GM20000 (cell line): ENCODE measurements around the gene FBXO8.

Experiments
- DNase-seq: peaks from one replicate; pipeline ENCODE4 v3.0.0; 2012; ENCODE audit warnings: low spot score
- TF ChIP-seq, protein P1 (sequence below): IDR thresholded peaks from 2 replicates; pipeline ENCODE4 v1.5.1; 2012; ENCODE audit warnings: mild to moderate bottlenecking, control low read depth; ENCODE audit errors: extremely low read depth, missing control alignments

FBXO8 gene

GRCh38 chr4:174193438-174194374 lies 89.8 kb downstream of the FBXO8 start:
- TF ChIP-seq, protein P1, sequence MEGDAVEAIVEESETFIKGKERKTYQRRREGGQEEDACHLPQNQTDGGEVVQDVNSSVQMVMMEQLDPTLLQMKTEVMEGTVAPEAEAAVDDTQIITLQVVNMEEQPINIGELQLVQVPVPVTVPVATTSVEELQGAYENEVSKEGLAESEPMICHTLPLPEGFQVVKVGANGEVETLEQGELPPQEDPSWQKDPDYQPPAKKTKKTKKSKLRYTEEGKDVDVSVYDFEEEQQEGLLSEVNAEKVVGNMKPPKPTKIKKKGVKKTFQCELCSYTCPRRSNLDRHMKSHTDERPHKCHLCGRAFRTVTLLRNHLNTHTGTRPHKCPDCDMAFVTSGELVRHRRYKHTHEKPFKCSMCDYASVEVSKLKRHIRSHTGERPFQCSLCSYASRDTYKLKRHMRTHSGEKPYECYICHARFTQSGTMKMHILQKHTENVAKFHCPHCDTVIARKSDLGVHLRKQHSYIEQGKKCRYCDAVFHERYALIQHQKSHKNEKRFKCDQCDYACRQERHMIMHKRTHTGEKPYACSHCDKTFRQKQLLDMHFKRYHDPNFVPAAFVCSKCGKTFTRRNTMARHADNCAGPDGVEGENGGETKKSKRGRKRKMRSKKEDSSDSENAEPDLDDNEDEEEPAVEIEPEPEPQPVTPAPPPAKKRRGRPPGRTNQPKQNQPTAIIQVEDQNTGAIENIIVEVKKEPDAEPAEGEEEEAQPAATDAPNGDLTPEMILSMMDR, result no peak
- DNase-seq, result no peak

DNA sequence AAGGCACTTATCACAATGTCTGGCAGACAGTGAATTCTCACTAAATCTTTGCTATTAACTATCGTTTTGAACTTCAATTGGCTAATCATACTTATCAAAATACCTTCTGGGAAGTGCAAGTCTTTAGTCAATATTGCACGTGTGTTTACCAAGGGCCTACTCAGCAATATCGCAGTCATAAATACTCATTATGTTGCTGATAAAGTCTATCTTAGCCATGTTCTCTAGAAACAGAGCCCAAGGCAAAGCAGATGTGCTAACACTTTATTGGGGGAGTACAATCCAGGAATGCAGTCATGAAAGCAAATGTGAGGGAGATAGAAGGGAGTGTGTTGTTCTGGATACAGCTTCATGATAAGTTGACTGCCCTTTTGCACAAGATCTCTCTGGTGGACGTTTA lies 90.5 kb downstream of the FBXO8 start:
- TF ChIP-seq, protein P1, result no peak
- DNase-seq, result no peak

GRCh38 chr4:174190832-174191500 lies 92.5 kb downstream of the FBXO8 start:
- TF ChIP-seq, protein P1, result no peak
- DNase-seq, result no peak

GRCh38 chr4:174189392-174190015 lies 94.0 kb downstream of the FBXO8 start:
- TF ChIP-seq, protein P1, result no peak
- no peak for DNase-seq
